ENCODE measurements around the gene PMP22.

PMP22 gene

GRCh38 chr17:15238057-15238456, 27.1 kb downstream of the PMP22 start:
- TF ChIP-seq CTCF (IDR thresholded peaks at IDR 0.05; ENCODE audit: low read length, missing control alignments): no peak
- H3K4me3 ChIP-seq (replicated peaks; ENCODE audit: low read depth, low read length): no peak overlapping the region
- DNase-seq (ENCODE audit: low read depth): no peak

GRCh38 chr17:15237106-15237425, 28.1 kb downstream of the PMP22 start:
- no peak overlapping the region for H3K4me3 ChIP-seq (replicated peaks; ENCODE audit: low read depth, low read length)
- DNase-seq (ENCODE audit: low read depth): no peak
- TF ChIP-seq CTCF (IDR thresholded peaks at IDR 0.05; ENCODE audit: low read length, missing control alignments): no peak

GRCh38 chr17:15236281-15237105, 28.6 kb downstream of the PMP22 start:
- H3K4me3 ChIP-seq (replicated peaks; ENCODE audit: low read depth, low read length): no peak overlapping the region
- DNase-seq (ENCODE audit: low read depth): no peak
- TF ChIP-seq CTCF (IDR thresholded peaks at IDR 0.05; ENCODE audit: low read length, missing control alignments): no peak

- H3K4me3 ChIP-seq (replicated peaks; ENCODE audit: low read depth, low read length): no peak overlapping the region
- no peak for TF ChIP-seq CTCF (IDR thresholded peaks at IDR 0.05; ENCODE audit: low read length, missing control alignments)
- no peak for DNase-seq (ENCODE audit: low read depth)
These were observed 31.2 kb downstream of the PMP22 start for GRCh38 chr17:15233971-15234370.

- DNase-seq (ENCODE audit: low read depth): peak; percentile 48
- no peak overlapping the region for H3K4me3 ChIP-seq (replicated peaks; ENCODE audit: low read depth, low read length)
- TF ChIP-seq CTCF (IDR thresholded peaks at IDR 0.05; ENCODE audit: low read length, missing control alignments): peak; percentile 50
These were observed 31.9 kb downstream of the PMP22 start for GRCh38 chr17:15233022-15233805.

GRCh38 chr17:15232517-15232915, 32.6 kb downstream of the PMP22 start:
- no peak overlapping the region for H3K4me3 ChIP-seq (replicated peaks; ENCODE audit: low read depth, low read length)
- no peak for DNase-seq (ENCODE audit: low read depth)
- no peak for TF ChIP-seq CTCF (IDR thresholded peaks at IDR 0.05; ENCODE audit: low read length, missing control alignments)

Measured in fibroblast of pulmonary artery (primary cell).